Measurements from ENCODE around the gene KIF5A. TPM values are rescaled to one million over a fixed set of nuclear protein-coding genes. Genes with fewer than 3 reads are reported as not detected.
A peak's percentile ranks its signal among the peaks of the same experiment; 100 is the strongest.
"Not testable (repeated sequence)": the region's sequence is repeated elsewhere in the genome, so short reads cannot be mapped to it uniquely, and the experiment has no call there.

Gene KIF5A
- total RNA-seq, 1 experiment from 2014 or later = 0.30 TPM

DNA sequence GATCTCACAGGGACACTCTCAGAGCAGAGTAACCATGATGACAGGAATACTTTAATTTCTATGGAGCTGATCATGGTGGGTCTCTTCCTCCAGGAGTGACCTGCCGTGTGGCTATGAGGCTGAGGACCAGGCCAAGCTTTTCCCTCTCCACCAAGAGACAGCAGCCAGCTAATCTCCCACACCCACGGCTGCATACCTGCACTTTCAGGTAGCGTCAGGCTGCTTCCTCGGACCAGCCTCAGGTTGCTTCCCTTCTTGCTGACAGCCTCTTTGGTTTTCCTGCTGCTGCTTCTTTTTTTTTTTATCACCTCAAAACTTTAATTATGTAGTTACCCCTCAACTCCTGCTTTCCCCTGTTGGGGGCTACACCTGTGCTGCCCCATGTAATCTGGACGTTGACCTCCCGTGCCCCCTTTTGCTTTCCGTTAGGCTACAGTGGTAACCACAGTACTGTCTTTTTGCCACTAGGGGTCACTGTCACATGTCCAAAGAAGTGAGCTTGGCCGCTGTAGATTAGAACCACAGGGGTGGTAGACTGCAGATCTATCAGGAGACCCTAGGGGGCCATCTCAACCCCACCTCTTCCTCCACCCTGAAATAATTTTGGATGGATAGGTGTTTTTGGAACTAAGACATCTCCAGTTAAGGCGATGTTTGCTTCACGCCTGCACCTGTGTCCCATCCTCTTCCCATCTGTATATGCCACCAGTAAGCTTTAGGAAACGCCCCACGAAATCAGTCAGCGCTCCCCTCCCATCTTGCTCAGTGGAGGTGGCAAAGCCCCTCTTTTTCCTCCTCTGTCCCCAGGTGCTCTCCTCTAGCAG, 33.4 kb downstream of the KIF5A start:
- peak; percentile 72 for DNase-seq (ENCODE audit: low read depth)

- no peak for DNase-seq (ENCODE audit: low read depth)
These were observed 34.2 kb downstream of the KIF5A start for GRCh38 chr12:57584050-57584449.

DNA sequence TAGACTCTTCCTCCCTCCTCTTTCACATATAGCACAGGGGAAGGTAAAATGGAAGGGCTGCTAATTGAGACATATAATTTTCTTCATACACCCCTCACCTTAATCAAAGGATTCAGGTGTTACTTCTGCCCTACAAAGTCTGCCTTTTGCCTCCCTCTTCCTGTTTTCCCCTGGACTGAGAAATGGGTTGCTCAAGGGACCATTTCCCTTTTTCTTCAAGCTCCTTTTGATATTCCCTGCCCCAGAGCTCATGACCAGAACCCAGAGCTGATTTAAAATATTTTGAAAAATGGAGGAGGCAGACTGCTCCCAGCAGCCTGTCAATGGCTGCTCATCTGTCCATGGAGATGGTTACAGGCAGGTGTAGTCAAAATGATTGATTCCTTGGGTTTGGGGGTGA, 34.8 kb downstream of the KIF5A start:
- DNase-seq (ENCODE audit: low read depth) = no peak

- no peak for DNase-seq (ENCODE audit: low read depth)
These were observed 35.3 kb downstream of the KIF5A start for GRCh38 chr12:57585156-57585555.

DNA sequence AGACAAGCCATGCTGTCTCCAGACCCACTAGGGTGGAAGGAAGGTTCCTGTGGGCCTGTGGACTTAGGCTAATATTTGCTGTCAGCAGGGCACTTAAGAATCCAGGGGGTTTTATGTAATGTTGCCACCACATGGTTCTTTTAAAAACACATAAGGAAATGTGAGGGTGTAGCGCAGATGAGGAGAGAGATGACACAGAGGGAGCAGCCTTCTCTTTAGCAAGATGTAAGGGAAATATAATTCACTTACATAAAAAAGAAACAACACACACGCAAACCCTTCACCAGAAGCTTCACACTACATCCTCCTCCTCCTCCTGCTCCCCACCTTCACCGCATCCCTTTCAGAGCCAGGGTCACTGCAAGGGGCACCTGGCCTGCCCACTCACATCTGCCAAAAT, 36.3 kb downstream of the KIF5A start:
- DNase-seq (ENCODE audit: low read depth) = no peak

DNA sequence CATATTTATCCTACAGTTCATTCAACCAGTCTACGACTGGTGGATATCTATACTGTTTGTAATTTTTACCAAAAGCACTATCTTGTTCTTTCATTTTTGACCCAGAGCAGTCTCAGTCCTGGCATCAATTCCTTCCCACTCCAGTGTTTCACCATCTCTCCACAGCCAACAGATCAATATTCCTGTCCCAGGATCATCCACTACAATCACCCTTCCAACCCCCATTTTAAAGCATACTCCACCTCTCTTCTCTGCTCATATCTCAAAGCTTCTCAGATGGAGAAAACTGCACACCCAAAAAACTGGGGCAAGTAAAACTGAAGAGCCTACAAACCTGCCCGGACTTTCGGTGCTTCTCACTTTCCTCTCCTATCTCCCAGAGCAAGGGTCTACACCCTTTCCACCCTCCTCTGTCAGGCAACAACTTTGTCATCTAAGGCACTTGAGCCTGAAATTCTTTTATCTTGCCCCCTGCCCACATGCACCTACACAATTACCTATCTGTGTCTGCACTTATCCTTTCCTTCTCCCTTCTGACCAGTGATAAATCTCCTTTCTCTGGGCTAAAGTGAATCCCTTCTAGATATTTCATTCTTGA, 37.1 kb downstream of the KIF5A start:
- DNase-seq (ENCODE audit: low read depth) = no peak

GRCh38 chr12:57588951-57589610, 39.2 kb downstream of the KIF5A start:
- DNase-seq (ENCODE audit: low read depth) = not testable (repeated sequence)

DNA sequence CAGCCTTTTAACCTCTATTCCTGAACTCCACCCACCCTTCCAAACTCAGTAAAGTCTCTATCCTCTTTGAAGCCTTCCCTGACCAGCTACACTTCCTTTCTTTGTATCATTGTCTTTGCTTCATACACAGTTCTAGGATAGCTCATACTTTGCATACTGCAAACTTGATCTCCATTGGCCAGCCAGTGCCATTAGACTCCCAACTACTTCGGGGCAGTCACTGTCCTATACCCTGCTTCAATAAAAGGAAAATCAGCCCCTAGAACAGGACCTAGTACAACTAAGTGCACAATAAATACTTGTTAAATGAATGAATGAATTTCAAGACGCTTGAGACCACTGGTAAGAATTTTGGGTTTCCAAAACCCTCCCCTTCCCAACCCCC, 40.6 kb downstream of the KIF5A start:
- DNase-seq (ENCODE audit: low read depth) = no peak

DNA sequence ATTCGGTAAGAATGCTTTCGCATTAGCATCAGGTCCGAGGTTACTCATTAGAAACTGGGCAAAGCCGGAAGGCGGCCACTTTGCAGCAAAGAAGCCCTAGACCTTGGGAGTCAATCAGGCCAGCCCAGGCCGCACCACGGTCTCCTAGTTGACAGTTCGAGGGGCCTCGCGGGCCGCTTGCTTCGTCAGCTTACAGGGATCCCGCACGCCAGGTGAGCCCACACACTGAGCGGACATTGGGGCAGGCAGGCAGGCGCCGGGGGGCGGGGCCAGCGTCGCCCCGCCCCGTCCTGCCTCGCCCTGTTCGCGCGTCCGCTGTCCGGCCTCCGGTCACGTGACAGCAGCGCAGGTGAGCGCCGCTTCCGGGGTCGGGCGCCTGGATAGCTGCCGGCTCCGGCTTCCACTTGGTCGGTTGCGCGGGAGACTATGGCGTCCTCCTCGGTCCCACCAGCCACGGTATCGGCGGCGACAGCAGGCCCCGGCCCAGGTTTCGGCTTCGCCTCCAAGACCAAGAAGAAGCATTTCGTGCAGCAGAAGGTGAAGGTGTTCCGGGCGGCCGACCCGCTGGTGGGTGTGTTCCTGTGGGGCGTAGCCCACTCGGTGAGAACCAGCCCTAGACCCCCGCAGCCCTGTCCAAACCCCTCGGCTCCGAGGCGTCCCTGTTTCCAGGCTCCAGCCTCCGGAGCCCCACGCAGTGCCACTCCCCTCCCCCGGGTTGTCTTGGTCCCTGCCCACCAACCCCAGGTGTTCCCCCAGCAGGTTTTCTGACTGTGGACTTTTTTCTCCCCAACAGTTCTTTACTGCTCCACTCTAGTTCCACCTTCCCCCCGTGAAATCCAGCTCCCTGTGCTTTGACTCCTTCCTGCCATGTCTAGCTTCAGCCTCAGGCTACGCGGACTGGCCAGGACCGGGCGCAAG, 41.3 kb downstream of the KIF5A start, which contains the start of gene PIP4K2C:
Gene PIP4K2C (plus strand): TSS at position 329 of the 918 bp plus-strand sequence. CDS start 98 bp downstream, at position 427.
- DNase-seq (ENCODE audit: low read depth) = peak; percentile 74

- DNase-seq (ENCODE audit: low read depth) = no peak
These were observed 42.0 kb downstream of the KIF5A start for GRCh38 chr12:57591782-57592325.

DNA sequence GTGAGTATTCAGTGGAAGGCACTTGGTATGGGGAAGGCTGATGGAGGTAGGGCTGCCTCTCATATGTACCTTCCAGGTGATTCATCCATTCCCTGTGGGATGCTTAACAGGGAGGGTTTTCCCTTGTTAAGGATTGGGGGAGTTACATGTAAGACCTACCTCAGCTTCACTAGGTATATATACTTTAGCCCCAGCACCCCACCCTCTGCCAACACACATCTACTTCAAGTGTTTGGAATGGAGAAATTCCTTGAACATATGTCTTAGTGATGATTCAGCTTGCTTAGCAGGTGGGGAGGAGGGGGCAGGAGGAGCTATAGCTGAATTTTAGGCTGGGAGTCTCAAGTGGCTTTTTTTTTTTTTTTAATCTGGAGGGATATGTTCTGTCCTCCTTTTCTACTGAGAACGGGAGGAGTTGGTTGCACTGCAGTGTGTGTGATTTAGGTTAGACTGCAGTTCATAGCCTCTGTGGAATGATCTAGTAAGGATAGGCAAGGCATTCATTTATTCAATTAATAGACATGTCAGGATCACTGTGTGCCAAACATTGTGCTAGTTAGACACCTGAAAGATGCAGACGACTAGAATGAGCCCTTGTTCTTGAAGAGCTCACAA, 42.8 kb downstream of the KIF5A start:
- peak; percentile 8 for DNase-seq (ENCODE audit: low read depth)

GRCh38 chr12:57593187-57593586, 43.3 kb downstream of the KIF5A start:
- no peak for DNase-seq (ENCODE audit: low read depth)

- no peak for DNase-seq (ENCODE audit: low read depth)
These were observed 50.6 kb downstream of the KIF5A start for GRCh38 chr12:57600395-57600794.

GRCh38 chr12:57602544-57602943, 52.7 kb downstream of the KIF5A start:
- no peak for DNase-seq (ENCODE audit: low read depth)

DNA sequence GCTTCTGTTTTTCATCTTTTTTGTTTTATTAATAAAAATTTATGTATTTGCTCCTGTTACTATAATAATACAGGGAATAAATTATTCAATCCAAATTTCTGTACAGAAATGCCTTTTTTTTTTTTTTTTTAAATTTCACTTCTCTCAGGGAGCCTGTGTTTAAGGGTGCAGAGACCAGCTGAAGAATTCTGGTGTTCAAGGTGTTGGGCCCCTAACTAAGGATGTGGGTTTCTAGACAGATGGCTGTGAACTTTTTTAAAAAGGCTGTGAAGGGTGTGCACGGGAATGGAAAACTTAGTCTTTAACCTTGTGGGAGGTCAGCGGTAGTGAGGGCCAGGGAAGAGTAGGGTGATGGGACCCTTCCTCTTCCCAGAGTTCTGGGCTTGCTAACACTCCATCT, 53.5 kb downstream of the KIF5A start:
- no peak for DNase-seq (ENCODE audit: low read depth)

DNA sequence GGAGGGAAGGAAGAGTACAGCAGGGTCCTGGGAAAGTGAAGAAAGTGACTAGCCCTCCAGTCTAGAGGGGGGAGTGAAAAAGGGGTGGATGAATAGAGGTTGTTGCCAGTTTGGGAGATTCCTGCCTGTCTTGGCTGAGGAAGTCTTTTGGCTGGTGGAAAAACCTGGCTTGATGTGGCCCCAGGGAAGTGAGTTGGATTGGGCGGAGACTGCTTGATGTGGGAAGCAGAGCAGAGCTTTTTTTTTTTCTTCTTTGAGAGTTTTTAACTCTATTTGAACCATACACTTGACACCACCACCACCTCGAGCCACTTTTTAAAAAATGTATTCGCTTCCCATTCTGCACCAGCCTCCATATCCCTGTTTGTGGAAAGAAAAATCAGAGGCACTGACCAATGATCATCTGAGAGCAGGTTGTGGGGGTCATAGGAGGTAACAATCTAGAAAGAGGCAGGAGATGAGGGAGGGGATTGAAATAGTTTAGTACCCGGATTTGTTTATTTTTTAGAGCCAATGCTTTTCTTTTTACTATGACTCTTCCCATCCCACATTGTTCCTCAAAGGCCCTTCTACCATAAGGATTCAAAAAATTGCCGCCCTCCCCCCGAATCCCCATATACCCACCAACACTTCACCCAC, 54.1 kb downstream of the KIF5A start:
- peak; percentile 78 for DNase-seq (ENCODE audit: low read depth)

- DNase-seq (ENCODE audit: low read depth) = peak; percentile 46
These were observed 54.7 kb downstream of the KIF5A start, which contains the start of gene DTX3 for GRCh38 chr12:57604454-57604991. DTX3 (plus strand) TSS chr12:57604824; CDS start chr12:57606518, 1,694 bp downstream.

DNA sequence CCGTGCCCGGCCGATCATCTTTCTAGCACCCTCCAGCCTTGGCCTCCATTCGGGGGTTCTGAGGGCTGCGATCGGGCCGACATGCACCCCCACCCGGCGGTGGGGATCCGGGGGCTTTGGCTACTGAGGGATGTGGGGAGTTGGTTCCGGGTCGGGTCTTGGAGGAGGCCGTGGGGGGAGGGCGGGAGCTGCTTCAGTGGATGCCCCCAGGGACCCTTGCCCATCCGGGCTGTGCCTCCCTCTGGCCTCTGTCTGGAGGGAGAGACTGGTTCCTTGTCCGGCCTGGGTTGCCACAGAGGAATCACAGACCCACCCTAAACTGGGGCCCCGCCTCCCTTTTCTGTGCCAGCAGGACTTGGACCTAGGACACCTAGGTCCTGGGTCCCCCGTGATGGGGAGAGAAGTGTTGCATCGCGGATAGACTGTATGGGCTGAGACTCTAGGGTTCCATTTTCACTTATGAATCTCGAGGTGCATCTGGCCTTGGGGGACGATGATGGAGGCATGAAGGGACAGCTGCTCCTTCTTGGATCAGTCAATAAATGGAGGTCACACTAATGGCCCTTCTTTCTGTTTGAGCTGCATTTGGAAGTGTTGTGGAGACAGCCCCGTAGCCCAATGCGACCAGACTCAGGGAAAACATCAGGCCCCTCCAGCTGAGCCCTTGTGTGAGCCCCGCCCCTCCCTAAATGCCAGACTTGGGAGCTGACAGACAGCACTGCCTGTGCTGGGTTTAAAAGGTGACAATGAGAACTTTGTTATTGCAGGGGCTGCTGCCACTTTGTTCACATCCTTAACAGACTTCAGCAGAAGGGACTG, 55.4 kb downstream of the KIF5A start:
- DNase-seq (ENCODE audit: low read depth) = peak; percentile 19

- no peak for DNase-seq (ENCODE audit: low read depth)
These were observed 56.0 kb downstream of the KIF5A start for GRCh38 chr12:57605811-57606311.

All from M059J (cell line).